HG02763 (cell line): ENCODE results near the gene NFASC.

Source experiments
- ATAC-seq: cut with Tn5 transposase; IDR thresholded peaks from one replicate; pipeline ENCODE4 v1.9.1; 2021; ENCODE audit warnings: mild to moderate bottlenecking, moderate library complexity; ENCODE audit not compliant: unreplicated experiment

The NFASC gene

DNA sequence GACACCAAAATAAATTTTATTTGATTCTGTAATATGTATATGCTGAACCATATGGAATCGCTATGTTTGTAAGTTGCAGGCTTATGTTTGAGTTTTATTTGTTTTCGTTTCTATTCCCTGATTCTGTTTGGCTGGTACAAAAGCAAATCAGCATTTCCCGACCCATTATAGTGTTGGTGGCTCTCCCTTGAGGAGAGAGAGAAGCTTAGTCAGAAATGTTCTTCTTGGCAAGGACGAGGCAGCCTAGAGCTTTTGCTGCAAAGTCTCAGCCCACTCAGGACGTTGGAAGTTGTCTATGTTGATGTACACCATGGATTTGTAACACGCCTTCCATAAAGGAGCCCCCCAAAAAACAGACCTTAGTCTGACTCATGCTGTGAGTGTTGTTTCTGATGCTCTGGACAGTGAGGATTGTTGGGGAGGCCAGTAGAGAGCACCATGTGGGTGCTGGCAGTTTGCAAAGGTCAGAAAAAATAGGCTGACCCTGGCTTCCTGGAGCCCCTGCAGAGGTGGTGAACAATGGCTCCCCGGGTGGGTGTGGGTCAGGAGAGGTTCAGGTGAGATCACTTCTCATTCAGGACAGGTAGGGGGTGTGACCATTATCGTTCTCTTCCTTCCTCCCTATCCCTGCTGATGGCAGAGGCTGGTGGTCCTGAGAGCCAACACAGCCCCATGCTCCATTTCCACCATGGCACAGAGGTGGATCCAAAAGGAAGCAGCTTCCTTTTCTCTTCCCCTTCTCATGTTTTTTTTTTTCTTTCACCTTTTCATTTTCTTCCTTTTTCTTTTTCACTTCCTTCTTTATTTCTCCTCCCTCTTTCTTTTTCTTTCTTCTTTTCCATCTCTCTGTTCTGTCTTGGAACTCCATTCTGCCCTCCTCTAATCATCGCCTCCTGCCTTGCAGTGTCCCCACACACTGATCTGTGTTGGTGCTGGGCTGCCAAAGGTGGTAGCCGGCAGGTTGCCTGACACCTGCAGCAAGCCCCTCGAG is 88.0 kb downstream of the NFASC start:
- no peak for ATAC-seq

GRCh38 chr1:204959374-204959773 is 88.7 kb downstream of the NFASC start:
- ATAC-seq, result no peak

DNA sequence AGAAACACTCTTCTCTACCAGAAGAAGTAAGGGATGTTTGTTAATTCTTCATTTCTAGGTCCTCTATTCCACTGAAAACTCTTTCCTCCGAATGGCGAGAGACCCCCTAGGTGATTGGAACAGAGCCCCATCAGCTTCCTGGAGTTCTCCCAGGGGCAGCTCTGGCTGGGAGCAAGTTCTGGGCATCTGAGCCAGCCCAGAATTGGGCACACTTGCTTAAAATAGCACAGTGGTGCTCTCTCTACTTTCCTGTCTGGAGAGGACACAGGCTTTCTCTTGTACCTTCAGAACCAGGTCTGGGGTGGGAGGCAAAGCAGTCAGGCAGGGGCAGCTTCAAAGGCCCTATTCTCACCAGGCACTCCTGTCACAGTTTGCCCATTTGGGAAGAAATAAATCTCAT is 89.2 kb downstream of the NFASC start:
- no peak for ATAC-seq

DNA sequence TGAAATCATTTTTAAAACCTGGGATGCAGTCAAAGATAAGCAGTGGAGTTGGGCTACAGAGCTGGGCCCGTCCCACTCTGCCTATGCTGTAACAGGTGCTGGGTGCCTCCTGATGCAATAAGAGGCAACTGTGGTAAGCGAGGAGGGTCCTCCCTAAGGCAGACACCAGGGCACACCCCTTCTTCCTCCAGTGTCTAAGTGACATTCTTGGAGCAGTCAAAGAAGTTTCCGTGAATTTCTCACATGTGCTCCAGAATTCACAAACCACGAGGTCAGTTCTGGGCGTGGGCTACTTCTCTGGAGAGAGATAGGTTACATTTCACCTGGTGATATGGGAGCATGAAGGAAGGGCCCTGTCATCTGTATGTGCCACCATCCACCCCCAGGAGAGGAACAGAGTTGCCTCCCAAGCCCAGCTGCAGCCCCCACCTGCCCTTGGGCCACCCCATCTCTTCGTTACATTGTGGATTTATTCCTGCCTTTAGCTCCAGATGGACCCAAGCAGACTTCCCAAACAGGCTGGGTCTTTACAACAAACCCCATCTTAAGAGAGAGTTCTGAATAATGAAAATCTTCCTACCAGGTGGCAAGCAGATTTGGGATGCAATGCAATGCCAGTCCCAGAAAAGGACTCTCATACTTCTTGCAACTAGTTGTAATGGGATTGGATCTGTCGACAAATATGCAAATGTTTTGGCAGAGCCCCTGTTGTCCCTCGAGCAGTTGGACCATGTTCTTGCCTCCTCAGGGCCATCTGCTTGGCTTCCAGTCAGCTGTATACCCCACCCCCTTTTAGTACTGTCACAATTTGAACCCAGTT is 89.9 kb downstream of the NFASC start:
- no peak for ATAC-seq

DNA sequence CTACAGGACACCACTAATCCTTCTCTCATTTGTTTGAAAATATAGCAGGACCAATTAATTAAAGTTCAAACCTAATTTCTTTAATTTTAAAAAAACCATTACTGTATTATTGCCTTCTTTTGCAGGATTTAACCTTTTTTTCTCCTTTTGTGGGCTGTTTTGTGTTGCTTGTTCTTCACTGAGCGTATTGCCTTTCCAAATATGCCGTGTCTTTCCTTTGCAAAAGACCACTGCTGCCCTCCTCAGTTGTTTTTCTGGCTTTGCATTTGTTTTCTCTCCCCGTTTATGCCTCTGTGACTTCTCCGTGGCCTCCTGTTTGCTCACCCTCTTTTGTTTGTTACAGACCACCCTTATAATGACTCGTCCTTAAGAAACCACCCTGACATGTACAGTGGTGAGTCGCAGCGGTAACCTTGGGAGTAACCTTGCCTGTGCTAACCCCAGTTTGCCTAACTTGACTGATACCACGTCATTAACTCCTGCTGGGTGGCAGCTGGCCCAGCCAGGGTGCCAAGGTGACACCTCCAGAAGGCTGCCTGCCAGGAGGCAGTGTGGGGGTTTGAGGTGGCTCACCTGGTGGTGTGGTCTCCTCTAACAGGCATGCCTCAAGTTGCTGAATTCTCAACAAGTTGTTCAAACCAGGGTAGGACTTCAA is 91.2 kb downstream of the NFASC start:
- ATAC-seq, result no peak

DNA sequence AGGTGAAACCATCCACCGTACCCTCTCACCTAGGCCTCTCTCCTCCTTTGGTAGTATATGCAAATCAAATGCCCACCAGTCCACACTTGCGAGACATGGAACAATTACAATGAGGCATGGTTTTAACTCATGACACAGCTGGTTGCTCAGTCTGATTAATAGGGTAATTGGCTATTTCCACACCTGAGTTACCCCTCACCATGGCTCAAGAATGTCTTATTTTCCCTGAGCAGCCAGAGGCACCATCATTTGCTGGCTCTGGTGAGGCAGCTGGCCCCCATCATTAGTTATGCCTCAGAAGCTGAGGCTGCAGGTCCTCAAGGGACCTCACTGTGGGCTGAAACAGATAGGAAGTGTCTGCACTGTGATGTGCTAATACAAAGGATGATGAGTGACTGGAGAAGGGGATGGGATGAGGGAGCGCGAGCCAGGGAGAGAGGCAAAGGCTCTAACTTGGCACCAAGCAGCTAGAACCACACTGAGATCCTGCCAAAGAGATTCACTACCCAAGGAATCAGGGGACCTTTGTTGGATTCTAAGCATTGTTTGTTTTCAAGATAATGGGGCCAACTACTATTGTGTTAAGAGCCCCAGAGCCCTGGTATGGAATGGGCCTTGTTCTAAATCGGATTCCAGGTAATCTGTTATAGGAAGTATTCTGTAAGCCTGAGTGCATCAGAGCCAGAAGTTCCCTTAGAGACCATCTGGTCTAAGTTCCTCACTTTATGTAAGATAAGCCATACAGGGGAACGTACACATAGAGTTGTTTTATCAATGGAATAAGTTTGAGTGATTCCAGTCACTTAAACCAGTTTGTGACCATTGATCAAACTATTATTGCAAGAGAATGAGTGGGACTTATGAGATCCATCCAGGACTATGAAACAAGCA is 92.3 kb downstream of the NFASC start:
- no peak for ATAC-seq

DNA sequence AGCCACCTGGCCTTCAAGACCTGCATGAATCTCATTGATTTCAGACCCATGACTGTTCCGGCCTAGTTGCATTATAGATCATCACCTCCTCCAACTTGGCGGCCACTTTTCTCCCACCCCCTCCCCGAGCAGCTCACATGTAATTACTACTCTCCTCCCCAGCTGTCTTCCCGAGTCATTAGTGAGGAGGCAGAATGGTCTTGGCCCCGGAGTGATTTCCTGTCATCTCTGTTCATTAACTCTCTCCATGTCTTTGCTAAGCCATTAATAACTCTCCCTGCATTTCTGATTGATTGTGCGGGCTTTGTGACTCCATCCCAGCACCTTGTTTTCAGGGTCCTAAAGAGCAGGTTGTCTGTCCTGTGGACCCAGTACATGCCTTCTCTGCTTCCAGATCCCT is 96.8 kb downstream of the NFASC start:
- ATAC-seq, result no peak

- ATAC-seq, result no peak
Measured at GRCh38 chr1:204968135-204968534, 97.5 kb downstream of the NFASC start.

DNA sequence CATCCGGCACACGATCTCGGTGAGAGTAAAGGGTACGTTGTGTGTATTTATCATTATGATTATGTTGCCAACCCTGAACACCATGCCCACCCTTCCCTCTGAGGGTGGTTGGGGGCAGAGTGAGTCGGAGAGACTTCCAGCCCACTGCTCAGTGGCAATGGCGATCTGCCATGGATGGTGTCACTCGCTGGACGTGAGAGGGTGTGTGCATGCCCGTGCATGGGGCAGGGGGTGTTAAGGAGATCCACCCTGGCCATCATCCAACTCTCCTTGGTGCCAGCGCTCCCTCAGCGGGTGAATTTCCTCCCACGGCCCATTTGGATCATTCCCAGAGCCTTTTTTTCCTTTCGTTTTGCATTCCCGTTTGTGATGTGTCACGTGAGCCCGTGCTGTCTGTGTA is 98.3 kb downstream of the NFASC start:
- no peak for ATAC-seq

DNA sequence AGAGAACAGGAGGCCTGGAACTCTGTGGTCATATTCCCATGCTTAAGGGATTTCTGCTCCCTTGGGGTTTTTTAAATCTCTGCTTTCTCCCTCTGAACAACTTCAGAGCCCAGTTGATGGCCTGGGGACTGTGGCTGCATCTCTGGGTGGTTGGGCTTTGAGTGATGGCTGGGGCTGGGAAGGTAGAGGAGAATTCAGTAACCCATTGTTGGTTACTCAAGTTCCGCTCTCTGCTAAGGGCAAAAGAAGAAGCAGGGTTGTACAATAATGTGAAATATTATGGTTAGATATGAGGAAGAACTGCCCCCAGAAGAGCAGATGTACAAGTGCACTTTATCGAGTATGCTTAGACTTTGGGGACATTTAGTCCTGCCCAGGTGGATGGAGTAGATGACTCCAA is 100.3 kb downstream of the NFASC start:
- ATAC-seq, result no peak

DNA sequence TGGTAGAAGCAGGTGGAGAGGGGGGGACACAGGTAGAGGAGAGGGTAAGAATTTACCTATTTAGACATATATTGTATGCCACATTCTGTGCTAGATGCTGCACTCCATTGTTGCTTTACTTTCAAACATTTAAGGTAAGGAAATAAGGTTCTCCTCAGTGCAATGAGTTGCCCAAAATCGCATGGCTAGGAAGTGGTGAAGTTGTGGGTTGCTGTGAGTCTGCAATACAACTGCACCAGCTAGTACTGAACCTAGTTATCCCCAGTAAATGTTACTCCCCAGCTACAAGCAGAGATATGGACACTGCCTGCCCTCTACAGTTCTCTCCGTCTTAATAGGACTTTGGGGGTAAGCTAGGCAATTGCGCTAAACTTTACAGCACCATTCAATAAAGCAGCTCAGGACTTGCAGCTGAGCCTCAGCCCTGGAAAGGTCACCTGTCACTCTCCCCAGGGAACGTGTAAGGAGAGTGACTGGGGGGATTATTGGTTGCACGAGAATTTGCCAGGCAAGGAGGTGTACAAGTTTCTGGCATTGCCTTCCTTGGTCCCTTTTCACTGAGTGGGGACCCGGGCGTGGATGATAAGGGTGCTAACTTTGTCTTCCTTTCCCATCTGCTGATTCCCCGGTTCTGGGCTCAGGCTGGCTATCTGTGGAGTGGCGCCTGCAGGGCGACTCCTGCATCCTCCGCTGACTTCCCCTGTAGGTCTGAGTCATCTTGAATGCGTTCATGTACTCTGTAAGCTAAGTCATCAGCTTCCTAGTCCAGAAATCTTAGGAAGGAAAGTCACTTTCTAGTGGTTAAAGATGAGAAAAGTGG is 101.1 kb downstream of the NFASC start:
- no peak for ATAC-seq

GRCh38 chr1:204972426-204972825 is 101.8 kb downstream of the NFASC start:
- no peak for ATAC-seq

DNA sequence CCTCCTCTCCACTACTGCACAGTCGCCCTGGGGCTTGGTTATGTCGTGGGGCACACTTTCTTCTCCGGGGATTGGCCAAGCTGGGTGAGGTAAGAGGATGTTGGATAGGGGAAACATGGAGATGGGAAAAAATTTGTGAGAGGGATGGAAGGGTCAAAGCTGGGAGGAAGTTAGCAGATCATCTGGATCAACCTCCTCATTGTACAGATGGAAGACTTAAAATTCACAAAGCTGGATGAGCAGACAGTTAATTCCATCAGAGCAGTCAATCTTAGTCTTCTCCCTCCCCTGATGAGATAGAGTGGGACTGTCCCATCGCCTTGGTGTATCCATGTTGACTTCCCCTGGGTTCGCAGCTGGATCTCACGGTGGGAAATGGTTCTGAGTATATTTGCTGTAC is 102.8 kb downstream of the NFASC start:
- ATAC-seq, result no peak

DNA sequence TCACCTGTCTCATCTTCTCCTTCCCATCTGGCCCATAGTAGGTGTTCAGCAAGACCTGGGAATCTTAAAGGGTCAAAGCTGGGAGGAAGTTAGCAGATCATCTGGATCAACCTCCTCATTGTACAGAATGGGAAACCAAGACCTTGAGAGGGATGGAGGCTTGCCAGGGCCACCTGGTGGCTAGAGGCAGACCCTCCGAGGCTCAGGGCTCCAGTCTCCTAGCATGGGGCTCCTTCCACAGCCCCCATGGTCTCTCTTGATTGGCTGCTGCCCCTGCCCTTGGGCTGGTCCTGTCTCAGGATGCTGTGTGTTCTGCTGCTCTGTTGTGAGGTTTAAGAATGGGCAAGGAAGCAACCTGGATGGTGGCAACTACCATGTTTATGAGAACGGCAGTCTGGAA is 103.7 kb downstream of the NFASC start:
- ATAC-seq, result no peak

DNA sequence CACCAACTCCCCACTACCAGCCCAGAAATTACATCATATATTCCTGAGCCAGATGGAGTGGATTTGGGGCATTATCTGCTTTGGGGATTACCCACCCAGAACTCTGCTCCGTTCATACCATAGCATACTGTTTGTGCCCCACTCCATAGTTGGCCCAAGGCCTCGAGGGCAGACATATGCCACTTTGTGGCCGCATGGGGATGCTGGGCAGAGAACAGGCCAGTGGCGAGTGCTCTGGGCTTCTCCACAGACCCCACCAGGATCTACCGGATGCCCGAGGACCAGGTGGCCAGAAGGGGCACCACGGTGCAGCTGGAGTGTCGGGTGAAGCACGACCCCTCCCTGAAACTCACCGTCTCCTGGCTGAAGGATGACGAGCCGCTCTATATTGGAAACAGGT is 104.4 kb downstream of the NFASC start:
- ATAC-seq, result no peak

GRCh38 chr1:204975568-204976235 is 105.0 kb downstream of the NFASC start:
- no peak for ATAC-seq

DNA sequence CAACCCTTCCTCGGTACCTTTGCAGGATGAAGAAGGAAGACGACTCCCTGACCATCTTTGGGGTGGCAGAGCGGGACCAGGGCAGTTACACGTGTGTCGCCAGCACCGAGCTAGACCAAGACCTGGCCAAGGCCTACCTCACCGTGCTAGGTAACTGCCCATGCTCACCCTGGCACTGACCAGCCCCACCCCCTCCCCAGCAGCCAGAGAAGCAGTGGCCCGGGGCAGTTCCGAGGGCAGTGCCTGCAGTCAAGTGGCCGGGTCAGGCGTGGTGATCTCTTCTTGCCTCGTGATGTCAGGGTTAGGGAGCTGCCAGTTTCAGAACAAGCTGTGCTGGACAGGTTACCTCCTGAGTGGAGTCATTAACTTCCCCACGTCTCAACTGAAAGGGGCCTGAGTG is 106.0 kb downstream of the NFASC start:
- ATAC-seq, result no peak

- ATAC-seq, result no peak
Measured at GRCh38 chr1:204977318-204977717, 106.7 kb downstream of the NFASC start.

DNA sequence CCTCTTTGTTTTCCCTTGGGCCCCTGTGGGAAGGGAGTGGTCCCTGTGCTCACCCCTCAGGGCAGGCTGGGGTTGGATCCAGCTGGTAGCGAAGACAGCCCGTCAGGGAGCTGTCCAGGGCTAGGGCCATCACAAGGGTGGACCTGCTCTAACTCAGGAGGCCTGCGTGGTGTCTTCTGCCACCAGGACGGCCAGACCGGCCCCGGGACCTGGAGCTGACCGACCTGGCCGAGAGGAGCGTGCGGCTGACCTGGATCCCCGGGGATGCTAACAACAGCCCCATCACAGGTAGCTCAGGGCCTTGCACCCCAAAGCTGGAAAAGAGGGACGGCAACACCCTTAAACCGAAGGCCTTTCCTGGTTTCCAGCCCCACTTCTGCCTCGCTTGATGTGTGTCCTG is 108.1 kb downstream of the NFASC start:
- ATAC-seq, result no peak
